GM19023 (cell line): Measurements from ENCODE around the gene BNC1.
"Not testable (repeated sequence)": the region's sequence is repeated elsewhere in the genome, so short reads cannot be mapped to it uniquely, and the experiment has no call there.

Source experiments
- ATAC-seq: cut with Tn5 transposase; IDR thresholded peaks from one replicate; pipeline ENCODE4 v1.9.1; 2021; ENCODE audit warnings: mild to moderate bottlenecking, moderate library complexity; ENCODE audit not compliant: unreplicated experiment

Gene BNC1

DNA sequence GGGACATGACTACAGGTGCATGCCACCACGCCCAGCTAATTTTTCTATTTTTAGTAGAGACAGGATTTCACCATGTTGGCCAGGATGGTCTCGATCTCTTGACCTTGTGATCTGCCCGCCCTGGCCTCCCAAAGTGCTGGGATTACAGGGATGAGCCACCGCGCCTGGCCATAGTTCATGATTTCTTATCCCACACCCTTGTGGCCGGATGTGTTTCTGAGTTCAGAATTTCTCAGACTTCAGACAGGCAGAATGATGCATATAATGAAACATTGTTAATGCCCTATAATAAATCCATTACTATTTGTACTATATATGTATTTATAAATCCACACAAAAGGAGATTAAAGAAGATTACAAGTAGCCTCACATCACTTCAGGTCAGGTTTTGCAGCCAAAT lies 22.3 kb downstream of the BNC1 start:
- ATAC-seq, result not testable (repeated sequence)

DNA sequence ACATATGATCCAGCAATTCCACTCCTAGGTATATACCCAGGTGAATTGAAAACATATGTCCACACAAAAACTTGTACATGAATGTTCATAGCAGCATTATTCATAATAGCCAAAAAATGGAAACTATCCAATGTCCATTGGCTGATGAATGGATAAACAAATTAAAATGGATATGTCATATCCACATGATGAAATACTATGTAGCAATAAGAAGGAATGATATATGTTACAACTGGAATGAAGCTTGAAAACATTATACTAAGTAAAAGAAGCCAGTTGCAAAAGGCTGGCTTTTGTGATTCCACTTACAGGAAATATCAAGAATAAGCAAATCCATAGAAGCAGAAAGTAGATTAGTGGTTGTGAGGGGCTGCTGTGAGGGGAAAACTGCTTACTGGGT lies 33.7 kb downstream of the BNC1 start:
- no peak for ATAC-seq

DNA sequence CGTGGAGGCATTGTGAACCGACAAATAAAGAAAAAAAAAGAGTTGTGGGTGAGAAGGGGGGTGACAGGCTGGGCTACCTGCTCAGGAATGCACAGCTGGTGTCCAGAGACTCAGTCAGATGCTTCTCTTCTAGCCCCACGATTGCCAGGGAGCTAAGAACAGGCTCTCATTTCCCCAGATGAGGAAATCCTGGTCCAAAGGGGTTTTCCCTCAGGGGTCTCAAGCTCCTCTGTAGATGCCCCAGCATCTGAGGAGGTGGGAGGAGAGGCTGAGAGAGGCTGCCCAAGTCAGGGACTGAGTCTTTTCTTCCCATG lies 35.5 kb downstream of the BNC1 start:
- no peak for ATAC-seq

DNA sequence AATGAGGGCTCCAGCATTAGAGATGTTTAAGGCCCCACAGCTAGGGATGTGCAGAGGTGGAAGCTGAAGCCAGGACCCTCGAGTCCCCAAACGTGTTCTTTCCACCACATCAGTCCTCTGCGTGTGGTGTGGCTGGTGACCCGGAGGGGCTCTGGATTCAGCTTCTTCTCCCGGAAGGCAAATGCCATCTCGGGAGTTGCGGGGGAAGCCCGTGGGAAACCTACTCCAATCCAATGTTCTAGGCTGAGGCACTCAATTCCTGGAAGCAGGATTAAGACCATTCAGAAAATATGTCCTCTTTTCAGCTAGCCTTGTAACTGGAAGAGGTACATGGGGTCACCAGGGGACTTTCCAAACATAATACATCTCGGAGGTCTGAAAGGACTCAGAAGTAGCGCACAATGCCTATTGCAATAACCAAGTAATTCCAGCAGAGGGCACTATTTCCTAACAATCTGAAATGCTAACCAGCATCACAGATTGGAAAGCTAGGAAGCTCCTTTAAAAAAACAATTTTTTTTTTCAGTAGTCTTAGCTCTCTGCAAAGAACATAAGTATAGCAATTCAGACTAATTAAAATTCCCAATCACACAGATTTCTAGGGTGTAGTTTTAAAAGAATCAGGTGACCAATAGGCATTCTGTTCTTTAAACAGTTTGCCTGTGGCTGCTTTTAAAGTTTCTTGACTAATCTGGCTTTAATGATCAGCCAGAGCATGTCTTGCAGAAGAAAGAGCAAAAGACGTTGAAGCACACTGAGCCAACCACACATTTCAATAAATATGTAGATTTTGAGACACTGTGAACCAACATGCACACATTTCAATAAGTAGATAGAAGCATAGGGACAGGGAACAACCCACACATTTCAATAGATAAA lies 36.1 kb downstream of the BNC1 start:
- ATAC-seq, result no peak

DNA sequence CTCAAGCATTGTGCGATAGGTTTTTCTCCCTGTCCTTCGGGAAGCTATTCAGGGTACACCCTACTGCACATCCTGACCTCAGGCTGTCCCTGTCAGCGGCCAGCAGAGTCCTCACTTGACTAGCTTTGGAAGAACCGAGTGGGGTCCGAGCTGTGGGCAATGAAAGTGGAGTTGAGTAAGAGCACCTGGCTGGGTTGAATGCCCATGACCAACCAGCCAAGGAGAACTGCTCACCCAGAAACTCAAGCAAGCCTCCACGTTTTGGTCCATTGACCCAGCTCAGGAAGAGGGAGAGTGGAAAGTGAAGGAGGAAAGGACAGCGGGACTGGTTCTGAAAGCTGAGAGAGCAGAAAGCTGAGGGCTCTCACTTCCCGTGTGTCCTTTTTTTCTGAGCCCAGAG lies 40.8 kb downstream of the BNC1 start:
- ATAC-seq, result no peak

DNA sequence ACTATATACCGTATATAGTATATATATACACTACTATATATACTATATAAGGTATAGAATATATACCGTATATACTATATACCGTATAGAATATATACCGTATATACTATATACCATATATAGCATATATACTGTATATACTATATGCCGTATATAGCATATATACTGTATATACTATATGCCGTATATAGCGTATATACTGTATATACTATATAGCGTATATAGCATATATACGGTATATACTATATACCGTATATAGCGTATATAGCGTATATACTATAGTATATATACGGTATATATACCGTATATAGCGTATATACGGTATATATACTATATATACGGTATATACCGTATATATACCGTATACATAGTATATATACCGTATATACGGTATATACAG lies 54.2 kb downstream of the BNC1 start:
- no peak for ATAC-seq

DNA sequence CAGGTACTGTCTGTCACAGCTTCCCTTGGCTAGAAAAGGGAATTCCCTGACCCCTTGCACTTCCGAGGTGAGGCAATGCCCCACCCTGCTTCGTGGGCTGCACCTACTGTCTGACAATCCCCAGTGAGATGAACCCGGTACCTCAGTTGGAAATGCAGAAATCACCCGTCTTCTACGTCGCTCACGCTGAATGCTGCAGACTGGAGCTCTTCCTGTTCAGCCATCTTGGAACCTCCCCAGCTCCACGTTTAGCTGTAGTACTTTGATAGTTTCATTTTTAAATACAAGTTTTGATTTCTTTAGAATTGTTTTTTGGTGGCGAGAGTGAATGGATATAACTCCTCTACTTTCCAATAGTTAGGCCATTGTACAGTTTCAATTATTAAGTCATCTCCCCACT lies 59.0 kb downstream of the BNC1 start:
- no peak for ATAC-seq

DNA sequence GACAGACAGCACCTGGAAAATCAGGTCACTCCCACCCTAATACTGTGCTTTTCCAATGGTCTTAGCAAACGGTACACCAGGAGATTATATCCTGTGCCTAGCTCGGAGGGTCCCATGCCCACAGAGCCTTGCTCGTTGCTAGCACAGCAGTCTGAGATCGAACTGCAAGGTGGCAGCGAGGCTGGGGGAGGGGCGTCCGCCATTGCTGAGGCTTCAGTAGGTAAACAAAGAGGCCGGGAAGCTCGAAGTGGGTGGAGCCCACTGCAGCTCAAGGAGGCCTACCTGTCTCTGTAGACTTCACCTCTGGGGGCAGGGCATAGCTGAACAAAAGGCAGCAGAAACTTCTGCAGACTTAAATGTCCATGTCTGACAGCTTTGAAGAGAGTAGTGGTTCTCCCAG lies 62.7 kb downstream of the BNC1 start:
- ATAC-seq, result not testable (repeated sequence)

DNA sequence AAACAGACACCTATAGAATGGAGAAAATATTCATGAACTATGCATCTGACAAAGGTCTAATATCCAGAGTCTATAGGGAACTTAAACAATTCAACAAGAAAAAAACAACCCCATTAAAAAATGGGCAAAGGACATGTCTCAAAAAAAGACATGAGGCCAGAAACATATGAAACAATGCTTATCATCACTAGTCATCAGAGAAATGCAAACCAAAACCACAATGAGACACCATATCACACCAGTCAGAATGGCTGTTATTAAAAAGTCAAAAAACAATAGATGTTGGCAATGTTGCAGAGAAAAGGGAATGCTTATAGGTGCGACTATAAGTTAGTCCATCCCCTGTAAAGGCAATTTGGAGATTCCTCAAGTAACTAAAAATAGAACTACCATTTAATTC lies 65.4 kb downstream of the BNC1 start:
- no peak for ATAC-seq

DNA sequence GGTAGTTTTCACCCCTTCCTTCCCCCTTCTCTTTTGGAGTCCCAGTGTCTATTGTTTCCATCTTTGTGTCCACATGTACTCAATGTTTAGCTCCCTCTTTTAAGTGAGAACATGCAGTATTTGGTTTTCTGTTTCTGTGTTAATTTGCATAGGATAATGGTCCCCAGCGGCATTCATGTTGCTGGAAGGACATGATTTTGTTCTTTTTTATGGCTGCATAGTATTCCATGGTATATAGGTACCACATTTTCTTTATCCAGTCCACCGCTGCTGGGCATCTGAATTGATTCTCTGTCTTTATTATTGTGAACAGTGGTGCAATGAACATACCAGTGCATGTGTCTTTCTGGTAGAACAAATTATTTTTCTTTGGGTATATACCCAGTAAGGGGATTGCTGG lies 69.2 kb downstream of the BNC1 start:
- ATAC-seq, result no peak

DNA sequence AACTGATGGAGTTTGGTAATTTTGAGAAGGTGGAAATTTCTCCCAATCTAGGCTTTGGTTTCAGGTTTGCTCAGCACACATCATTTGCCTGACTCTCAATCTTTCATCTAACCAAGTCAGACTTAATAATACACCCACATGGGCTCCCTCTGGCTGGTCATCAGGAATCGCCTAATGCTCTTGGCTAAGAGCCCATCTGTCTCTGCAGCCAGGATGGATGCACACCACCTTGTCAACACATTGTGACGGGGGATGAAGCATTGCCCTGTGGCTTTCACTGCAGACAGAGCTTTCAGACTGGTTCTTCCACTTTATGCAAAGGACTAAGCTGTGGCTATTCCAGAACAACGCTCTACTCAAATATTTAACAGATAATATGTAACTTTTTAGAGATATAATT lies 73.8 kb downstream of the BNC1 start:
- ATAC-seq, result no peak

DNA sequence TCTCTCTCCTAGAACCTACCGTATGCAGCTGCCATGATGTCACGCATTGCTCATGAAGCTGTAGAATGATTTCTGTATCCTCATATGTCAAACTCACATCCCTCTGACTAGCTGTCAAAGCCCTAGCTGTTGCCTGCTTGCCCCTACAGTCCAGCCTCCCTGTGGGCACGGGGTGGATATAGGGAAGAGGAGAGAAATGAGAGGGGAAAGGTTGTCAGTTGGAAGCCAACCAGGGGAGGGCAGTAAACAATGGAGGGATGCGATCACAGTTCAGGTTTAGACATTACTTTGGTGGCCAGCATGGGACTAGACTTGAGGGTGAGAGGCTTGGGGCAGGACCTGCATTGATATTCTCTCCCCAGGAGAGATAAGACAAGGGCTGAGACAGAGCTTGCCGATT lies 75.1 kb downstream of the BNC1 start:
- no peak for ATAC-seq

DNA sequence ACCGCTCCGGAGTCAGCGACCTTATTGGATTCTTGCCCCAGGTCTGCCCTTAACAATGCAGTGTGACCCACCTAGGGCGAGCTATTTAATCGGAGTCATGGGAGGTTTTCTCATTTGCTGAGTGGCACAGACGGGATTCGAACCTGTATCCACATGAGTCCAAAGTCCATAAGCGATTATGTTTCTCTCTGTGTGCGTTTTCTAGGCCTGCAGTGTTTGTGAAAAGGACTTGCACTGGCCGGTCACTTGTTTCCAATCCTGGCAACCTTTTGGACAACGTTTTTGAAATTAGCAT lies 76.2 kb downstream of the BNC1 start:
- ATAC-seq, result no peak

DNA sequence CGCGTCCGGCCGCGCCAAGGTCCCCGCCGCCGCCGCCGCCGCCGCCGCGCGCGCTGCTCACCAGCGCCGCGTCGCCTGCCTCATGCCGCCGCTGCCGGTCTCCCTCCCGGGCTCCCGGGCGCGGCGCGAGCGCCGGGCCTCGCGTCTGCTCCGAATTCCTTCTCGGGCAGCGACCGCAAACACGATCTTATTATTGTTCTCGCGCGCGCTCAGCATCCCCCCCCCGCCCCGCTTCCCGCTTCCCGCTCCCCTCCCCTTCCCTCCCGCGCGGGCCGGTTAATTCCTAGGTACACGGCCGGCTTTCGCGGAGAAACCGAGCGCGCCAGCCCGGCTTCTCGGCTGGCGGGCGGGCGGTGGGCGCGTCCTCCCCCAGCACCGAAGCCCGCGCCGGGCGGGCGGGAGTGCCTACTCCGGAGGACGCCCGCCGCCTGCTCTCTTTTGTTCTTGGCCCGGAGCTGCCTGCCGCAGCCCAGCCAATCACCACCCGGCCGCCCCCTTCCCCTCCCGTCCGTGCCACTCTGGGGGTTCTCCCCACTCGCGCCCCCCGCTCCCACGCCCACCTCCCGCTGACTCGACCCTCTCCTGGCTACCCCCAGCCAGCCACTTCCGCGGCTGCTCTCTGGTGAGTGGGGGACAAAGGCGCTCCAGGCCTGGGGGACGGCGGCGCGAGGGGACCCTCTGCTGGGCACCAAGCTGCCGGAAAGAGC lies 76.7 kb downstream of the BNC1 start, which contains the start of gene HDGFL3:
HDGFL3 (minus strand) TSS at position 164 of the 707 bp plus-strand sequence. CDS start 409 bp downstream, outside the sequence.
- ATAC-seq, result no peak

DNA sequence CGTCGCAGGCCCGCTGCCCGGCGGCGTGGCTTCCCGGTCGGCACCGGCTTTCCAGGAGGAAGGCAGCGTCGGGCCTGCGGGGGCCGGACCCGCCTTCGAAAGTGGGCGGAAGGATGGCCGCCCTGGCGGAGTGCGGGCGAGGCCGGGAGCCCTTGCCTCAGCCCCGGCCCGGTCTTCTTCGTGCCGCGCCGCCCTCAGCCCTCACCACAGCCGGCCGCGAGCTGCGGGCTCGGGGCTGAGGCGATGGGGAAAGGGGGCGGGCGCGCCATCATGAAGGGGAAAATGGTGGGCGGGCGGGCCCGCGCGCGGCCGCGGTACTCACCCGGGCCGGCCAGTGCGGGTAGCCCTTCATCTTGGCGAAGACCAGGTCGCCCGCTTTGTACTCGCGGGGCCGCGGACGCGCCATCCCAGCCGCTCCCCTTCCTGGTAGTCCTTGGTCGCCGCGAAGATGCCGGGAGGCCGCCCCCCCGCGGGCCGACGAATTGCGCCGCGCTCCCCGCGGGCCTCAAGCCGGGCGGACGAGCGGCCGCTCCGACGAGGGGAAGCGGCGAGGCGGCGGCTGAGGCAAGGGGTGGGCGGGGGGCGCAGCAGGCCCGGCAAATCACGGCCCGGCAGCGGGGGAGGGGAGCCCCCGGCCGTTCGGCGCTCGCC lies 77.3 kb downstream of the BNC1 start:
- no peak for ATAC-seq

DNA sequence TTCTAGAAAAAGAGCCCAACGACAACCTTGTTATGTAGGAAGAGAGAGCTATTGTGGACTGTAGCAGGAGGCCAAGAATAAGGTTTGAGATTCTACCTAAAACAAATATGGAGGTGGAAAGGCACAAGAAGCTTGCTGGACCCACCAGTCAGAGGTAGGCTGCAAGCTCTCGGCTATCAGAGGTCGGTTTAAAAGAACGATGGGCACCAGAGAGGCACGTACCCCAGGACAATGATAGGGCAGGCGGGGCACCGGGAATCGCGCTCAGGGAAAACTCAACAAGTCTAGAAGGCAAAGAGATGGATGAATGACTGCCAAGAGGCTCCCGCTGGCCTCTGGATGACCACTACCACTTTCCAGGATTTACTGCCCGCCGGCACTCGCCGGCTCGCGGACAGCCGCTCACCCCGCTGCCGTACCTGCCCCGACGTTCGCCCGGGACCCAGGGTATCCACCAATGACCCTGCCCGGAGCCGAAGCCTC lies 77.9 kb downstream of the BNC1 start:
- ATAC-seq, result no peak
